ENCODE results near the gene TASOR. TPM values are rescaled to one million over a fixed set of nuclear protein-coding genes. Genes with fewer than 3 reads are reported as not detected.

The TASOR gene
- total RNA-seq, 1 experiment from 2014 or later = 75.0 TPM

DNA sequence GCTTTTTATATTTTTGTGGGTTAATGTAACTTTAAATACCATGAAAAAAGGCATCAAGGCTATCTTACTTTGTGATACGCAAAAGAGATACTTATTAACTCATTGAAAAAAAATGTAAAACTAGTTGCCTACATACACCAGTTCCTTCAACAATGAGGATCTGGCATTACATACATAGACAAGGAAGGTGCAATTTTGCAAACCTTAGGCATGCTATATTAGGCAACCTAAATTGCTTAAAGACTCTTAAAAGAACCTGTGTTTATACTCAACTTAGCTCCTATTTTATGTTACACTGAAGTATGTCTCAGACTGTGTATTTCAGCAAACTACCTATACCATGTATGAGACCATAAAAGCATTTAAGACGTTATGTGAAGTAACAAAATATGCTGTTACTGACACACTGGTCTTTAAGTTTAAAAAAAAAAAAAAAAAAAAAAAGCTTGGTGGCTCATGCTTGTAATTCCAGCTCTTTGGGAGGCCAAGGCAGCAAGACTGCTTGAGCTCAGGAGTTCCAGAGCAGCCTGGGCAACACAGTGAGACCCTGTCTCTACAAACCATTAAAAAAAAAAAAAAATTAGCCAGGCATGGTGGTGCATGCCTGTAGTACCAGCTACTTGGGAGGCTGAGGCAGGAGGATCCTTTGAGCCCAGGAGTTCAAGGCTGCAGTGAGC is 9.1 kb downstream of the TASOR start:
- no peak overlapping the region for H3K27ac ChIP-seq (ENCODE audit: low read length)
- H3K9me3 ChIP-seq (ENCODE audit: low read length) = no peaks in the 10 kb centered on the region
- no peaks in the 10 kb centered on the region for H3F3A ChIP-seq (ENCODE audit: low read length, unreplicated experiment)
- no peaks in the 10 kb centered on the region for H3K4me1 ChIP-seq (ENCODE audit: insufficient read depth, low read length)
- no peak overlapping the region for H3K4me2 ChIP-seq (ENCODE audit: low read length)
- H3K9me2 ChIP-seq (replicated peaks; ENCODE audit: low read length) = no peaks in the 10 kb centered on the region
- intact Hi-C loops (cut with micrococcal nuclease) = no loop called here
- ATAC-seq (no peak), DNase-seq (no peak)
- no peak overlapping the region for H2AFZ ChIP-seq (ENCODE audit: low read length)
- no peaks in the 10 kb centered on the region for H3K27me3 ChIP-seq (ENCODE audit: low read length)
- no TSS peak for BruUV-seq (replicated peaks)
- TF ChIP-seq EZH2 (IDR thresholded peaks at IDR 0.05; ENCODE audit: low read length, unreplicated experiment) = no peak
- CTCF ChIA-PET = no interaction called here
- no peak overlapping the region for H3K9ac ChIP-seq (ENCODE audit: low read length)
- H3K79me2 ChIP-seq (ENCODE audit: low read length) = peaks cover 33% of the 10 kb centered on the region
- H3K36me3 ChIP-seq (ENCODE audit: low read depth, low read length) = peaks cover 24% of the 10 kb centered on the region
- no peak overlapping the region for H3K4me3 ChIP-seq (ENCODE audit: low read length)
- no peaks in the 10 kb centered on the region for H4K20me1 ChIP-seq (ENCODE audit: low read length)
- POLR2A ChIA-PET (ENCODE audit: unreplicated experiment) = interaction anchor here (0.6 kb wide), 2 partner anchors 71 to 88 kb away, joined by 3 read pairs; no protein-coding TSS in a partner anchor

DNA sequence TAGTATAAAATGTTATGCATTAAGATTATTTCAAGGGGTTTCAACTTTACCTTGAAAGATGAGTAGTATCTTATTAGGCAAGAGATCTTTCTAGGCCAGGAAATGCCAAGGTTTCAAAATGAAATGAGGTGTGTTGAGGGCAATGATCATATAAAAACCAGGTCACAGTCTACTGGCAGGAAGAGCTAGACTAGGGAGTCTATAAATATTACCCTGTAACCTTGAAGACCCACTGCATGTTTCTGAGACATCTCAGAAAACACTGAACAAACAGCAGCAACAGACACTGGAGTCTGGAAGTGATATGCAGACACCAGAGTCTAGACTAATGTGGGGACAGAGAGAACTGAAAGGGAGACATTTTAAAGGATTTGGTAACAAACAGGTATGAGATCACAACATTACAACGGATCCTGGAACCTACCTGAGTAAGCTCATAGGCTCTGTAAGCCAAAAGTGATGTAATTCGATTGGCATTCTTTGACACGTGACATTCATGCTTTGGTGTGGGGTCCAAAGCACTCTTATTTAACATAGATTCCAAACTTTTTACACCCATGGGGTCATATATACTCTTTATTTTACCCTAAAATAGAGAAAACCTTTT is 15.0 kb downstream of the TASOR start:
- ATAC-seq (no peak), DNase-seq (peak; percentile 16)
- Histone ChIP-seq H3K9ac (ENCODE audit: low read length) (no peak overlapping the region), H3F3A (ENCODE audit: low read length, unreplicated experiment) (peaks cover 4% of the 10 kb centered on the region), H3K27ac (ENCODE audit: low read length) (no peak overlapping the region), H3K27me3 (ENCODE audit: low read length) (no peaks in the 10 kb centered on the region), H4K20me1 (ENCODE audit: low read length) (no peaks in the 10 kb centered on the region), H3K36me3 (ENCODE audit: low read depth, low read length) (peaks cover 56% of the 10 kb centered on the region), H2AFZ (ENCODE audit: low read length) (no peak overlapping the region), H3K9me2 (replicated peaks; ENCODE audit: low read length) (no peaks in the 10 kb centered on the region), H3K4me1 (ENCODE audit: insufficient read depth, low read length) (no peaks in the 10 kb centered on the region), H3K4me3 (ENCODE audit: low read length) (no peak overlapping the region), H3K79me2 (ENCODE audit: low read length) (no peaks in the 10 kb centered on the region), H3K4me2 (ENCODE audit: low read length) (no peak overlapping the region), H3K9me3 (ENCODE audit: low read length) (no peaks in the 10 kb centered on the region)
- BruUV-seq (replicated peaks) = no TSS peak
- intact Hi-C loops (cut with micrococcal nuclease) = no loop called here
- TF ChIP-seq, protein P1, sequence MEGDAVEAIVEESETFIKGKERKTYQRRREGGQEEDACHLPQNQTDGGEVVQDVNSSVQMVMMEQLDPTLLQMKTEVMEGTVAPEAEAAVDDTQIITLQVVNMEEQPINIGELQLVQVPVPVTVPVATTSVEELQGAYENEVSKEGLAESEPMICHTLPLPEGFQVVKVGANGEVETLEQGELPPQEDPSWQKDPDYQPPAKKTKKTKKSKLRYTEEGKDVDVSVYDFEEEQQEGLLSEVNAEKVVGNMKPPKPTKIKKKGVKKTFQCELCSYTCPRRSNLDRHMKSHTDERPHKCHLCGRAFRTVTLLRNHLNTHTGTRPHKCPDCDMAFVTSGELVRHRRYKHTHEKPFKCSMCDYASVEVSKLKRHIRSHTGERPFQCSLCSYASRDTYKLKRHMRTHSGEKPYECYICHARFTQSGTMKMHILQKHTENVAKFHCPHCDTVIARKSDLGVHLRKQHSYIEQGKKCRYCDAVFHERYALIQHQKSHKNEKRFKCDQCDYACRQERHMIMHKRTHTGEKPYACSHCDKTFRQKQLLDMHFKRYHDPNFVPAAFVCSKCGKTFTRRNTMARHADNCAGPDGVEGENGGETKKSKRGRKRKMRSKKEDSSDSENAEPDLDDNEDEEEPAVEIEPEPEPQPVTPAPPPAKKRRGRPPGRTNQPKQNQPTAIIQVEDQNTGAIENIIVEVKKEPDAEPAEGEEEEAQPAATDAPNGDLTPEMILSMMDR (conservative IDR thresholded peaks at IDR 0.05; ENCODE audit: low read depth, low read length) = no peak
- TF ChIP-seq EZH2phosphoT487 (IDR thresholded peaks at IDR 0.05; ENCODE audit: borderline replicate concordance, low read length) (no peak), EZH2 (IDR thresholded peaks at IDR 0.05; ENCODE audit: low read length, unreplicated experiment) (no peak)
- CTCF ChIA-PET = no interaction called here
- POLR2A ChIA-PET (ENCODE audit: unreplicated experiment) = interaction anchor here (0.6 kb wide), 1 partner anchor 14 kb away, joined by 7 read pairs; no protein-coding TSS in a partner anchor

- Histone ChIP-seq H3K27ac (ENCODE audit: low read length) (no peak overlapping the region), H3K4me1 (ENCODE audit: insufficient read depth, low read length) (no peaks in the 10 kb centered on the region), H3K9me3 (ENCODE audit: low read length) (no peaks in the 10 kb centered on the region), H3K36me3 (ENCODE audit: low read depth, low read length) (peaks cover 55% of the 10 kb centered on the region), H3F3A (ENCODE audit: low read length, unreplicated experiment) (peaks cover 4% of the 10 kb centered on the region), H3K9ac (ENCODE audit: low read length) (no peak overlapping the region), H3K79me2 (ENCODE audit: low read length) (no peaks in the 10 kb centered on the region), H3K27me3 (ENCODE audit: low read length) (no peaks in the 10 kb centered on the region), H3K4me2 (ENCODE audit: low read length) (no peak overlapping the region), H2AFZ (ENCODE audit: low read length) (no peak overlapping the region), H3K4me3 (ENCODE audit: low read length) (no peak overlapping the region), H4K20me1 (ENCODE audit: low read length) (no peaks in the 10 kb centered on the region), H3K9me2 (replicated peaks; ENCODE audit: low read length) (no peaks in the 10 kb centered on the region)
- ChIA-PET POLR2A (ENCODE audit: unreplicated experiment) (no interaction called here), CTCF (no interaction called here)
- ATAC-seq (no peak), DNase-seq (no peak)
- TF ChIP-seq, protein P1 (conservative IDR thresholded peaks at IDR 0.05; ENCODE audit: low read depth, low read length) = no peak
- TF ChIP-seq EZH2phosphoT487 (IDR thresholded peaks at IDR 0.05; ENCODE audit: borderline replicate concordance, low read length) = no peak
- TF ChIP-seq EZH2 (IDR thresholded peaks at IDR 0.05; ENCODE audit: low read length, unreplicated experiment) = no peak
- intact Hi-C loops (cut with micrococcal nuclease) = no loop called here
- BruUV-seq (replicated peaks) = no TSS peak
Measured at GRCh38 chr3:56664823-56665222, 18.2 kb downstream of the TASOR start.

All from PC-3 (cell line).